ENCODE data around the gene MSH2. TPM values are rescaled to one million over a fixed set of nuclear protein-coding genes. Genes with fewer than 3 reads are reported as not detected.
"Not testable (repeated sequence)": the region's sequence is repeated elsewhere in the genome, so short reads cannot be mapped to it uniquely, and the experiment has no call there.

MSH2 gene
- total RNA-seq: 13.2 TPM

DNA sequence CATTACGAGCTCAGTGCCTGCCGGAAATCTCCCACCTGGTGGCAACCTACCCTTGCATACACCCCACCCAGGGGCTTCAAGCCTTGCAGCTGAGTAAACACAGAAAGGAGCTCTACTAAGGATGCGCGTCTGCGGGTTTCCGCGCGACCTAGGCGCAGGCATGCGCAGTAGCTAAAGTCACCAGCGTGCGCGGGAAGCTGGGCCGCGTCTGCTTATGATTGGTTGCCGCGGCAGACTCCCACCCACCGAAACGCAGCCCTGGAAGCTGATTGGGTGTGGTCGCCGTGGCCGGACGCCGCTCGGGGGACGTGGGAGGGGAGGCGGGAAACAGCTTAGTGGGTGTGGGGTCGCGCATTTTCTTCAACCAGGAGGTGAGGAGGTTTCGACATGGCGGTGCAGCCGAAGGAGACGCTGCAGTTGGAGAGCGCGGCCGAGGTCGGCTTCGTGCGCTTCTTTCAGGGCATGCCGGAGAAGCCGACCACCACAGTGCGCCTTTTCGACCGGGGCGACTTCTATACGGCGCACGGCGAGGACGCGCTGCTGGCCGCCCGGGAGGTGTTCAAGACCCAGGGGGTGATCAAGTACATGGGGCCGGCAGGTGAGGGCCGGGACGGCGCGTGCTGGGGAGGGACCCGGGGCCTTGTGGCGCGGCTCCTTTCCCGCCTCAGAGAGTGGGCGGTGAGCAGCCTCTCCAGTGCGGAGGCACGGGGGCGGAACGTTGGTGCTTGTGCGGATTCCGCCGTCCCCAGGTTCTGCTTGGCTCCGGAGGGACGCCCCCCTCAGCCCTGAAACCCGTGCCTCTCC is at the start of gene MSH2:
Gene MSH2 (plus strand): TSS at position 352 of the 804 bp plus-strand sequence. CDS start 36 bp downstream, at position 388.
- DNase-seq (ENCODE audit: low spot score): peak; percentile 91

DNA sequence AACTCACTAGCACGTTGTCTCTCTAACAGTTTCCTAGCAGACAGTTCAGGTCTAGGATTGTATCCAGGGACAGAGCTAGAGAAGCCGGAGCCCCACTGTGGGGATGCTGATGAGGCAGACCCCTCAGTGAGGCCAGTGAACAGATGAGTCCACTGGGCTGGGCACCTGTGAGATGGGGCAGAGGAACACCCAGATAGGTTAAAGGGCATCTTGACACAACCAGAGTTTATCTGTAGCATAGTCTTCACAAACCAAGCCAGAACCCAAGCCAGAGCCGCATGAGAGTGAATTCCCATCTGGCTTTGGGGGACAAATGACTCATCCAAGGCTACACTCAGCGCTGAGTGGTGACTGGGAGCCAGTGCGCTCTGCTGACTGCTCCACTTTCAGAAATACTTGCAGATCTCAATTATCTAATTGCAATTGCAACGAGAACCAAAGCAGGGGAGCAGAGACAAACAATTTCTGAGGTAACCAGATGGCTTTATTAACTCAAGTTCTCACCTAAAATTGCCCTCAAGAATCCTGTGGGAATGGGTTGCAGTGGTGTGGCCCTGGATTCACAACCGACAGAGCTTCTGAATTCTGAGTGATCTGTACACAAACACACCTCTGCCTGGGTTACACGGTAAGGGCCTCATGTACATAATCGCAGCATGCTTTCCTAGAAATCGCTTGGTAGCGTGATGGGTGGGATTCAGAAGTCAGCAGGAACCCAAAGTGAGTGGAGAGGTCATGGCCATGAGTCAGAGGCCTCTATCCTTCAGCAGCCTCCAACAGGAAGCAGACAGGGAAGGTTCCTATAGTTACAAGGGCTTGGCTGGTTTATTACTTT is 48.7 kb upstream of the MSH2 start:
- no peak for DNase-seq (ENCODE audit: low spot score)

DNA sequence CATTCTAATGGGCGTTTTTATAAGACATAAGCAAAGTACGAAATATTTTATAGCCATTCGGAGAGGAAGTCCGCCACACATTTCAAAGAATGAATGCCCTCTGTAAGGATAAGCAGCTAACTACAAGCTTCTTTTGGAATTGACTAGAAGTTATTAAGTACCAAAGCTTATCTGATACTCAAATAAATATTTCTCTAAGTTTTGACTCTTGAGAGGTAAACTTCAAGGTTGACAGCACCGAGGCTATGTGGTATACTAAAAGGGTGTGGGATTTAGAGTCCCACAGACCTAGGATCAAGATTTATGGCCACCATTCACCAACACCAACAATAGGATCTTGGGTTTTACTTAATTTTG is 48.1 kb upstream of the MSH2 start:
- no peak for DNase-seq (ENCODE audit: low spot score)

DNA sequence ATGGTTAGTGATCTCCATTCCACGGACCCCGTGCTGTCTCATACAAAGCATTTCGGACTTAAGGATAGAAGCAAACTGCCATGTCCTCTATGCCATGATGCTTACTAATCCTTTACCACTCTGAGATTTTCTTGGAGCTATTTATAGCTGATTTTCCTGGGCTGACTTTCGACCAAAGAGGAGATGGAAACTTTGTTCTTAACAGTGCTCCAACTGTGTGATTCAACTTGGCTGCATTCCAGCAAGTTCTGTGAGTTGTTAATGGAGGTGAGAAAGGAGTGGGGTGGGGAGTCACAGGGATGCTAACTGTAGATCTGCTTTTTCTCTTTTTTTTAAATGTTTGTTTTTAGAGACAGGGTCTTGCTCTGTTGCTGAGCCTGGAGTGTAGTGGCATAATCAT is 45.5 kb upstream of the MSH2 start:
- DNase-seq (ENCODE audit: low spot score): peak; percentile 37

DNA sequence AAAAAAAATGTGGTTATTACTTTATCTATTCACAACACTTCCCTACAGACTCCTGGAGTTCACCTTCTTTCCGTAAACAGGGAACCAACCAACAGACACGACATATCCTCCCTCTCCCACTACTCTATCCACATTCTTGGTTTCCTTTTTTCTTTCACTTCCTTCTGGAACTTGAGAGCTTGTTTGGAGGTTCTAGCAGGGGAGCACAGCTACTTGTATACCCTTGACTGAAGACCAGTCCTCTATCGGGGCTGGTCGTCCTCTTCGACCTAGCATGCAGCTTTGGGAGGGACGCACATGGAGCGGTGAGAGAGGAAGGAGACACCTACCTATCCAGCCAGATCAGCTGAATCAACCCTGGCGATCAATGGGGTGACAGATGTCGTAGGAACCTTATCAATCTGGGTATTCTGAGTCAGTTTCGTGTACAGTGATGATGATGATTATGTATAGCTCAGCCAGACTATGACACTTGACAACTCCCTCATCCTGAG is 43.5 kb upstream of the MSH2 start:
- no peak for DNase-seq (ENCODE audit: low spot score)

DNA sequence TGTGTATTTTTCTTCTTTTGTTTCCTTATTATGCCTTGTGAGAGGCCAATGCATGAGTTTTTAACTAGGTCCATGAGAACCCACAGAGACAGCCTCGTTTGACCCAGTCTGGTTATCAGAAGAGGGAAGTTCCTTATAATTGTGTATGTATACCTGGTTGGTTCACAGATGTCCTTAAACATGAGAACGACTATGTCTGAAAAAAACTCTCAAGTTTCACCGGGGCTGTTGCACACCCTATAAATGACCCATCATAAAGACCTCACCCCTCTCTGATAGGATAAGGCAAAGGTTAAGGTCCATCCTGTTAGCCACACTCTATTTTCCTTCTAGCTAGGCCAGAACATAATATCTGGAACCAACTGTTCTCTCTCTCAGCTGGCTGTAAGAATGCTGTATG is 42.7 kb upstream of the MSH2 start:
- no peak for DNase-seq (ENCODE audit: low spot score)

DNA sequence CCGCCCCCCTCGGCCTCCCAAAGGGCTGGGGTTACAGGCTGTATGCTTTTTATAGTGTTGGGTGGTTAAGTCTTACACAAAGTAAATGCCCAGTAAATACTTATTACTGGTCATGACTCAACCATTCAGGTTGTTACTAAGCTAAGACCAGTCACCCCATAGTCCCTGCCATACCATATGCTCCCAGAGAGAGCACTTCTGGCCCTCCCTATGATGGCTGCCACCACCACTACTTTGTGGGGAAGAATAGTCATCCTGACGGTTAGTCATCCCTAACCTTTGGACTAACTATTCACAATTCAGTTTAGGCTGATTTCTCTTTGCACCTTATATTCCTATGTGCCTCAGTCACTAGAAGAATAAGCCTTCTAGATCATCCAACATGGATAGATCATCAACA is 42.0 kb upstream of the MSH2 start:
- no peak for DNase-seq (ENCODE audit: low spot score)

DNA sequence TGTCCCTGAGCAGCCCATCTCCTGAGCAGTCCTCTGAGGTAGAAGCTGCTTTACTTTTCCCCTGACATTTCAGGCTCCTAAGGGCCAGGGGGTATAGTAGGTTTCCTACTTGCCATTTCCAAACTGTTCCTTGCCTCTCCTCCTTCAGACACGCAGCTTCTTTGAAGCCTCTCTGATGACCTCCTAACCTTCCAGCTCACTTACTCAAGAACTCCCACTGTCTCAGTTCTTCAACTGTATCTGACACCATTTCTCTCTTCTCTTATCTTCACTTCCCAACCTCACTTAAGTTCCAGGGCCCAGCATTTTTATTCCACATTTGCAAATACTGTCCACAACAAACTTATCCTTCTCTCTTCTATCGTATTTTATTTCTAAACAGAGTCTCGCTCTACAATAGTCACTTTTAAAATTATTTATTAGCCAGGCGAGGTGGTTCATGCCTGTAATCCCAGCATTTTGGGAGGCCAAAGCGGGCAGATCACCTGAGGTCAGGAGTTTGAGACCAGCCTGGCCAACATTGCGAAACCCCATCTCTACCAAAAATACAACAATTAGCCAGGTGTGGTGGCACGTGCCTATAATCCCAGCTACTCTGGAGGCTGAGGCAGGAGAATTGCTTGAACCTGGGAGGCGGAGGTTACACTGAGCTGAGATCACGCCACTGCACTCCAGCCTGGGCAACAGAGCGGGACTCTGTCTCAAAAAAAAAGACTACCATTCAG is 41.3 kb upstream of the MSH2 start:
- not testable (repeated sequence) for DNase-seq (ENCODE audit: low spot score)

DNA sequence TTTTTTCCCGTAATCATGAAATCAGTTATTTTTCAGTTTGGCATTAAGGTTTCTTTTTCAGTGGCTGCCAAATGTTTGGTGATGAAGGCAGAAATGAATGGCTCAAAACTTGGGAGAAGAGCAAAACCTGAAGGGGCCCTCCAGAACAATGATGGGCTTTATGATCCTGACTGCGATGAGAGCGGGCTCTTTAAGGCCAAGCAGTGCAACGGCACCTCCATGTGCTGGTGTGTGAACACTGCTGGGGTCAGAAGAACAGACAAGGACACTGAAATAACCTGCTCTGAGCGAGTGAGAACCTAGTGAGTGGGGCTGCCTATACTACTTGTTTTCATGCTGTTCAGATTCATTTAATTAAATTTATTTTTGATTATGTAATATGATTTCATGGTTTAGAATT is 29.2 kb upstream of the MSH2 start:
- peak; percentile 25 for DNase-seq (ENCODE audit: low spot score)

DNA sequence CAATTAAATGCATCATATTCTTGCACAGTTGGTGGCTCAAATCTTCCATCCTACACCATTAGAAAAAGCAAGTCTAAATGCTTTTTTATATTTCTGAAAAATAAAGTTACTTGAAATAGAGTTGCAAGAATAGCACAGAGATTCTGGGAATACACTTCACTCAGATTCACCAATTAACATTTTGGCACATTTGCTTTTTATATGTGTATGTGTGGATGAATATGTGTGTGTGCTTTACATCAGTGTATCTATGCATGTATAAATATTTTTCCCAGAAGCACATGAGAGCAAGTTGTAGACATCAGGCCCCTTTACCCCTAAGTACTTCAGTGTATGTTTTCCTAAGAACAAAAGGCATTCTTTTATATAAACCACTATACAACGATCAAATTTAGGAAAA is 27.6 kb upstream of the MSH2 start:
- no peak for DNase-seq (ENCODE audit: low spot score)

DNA sequence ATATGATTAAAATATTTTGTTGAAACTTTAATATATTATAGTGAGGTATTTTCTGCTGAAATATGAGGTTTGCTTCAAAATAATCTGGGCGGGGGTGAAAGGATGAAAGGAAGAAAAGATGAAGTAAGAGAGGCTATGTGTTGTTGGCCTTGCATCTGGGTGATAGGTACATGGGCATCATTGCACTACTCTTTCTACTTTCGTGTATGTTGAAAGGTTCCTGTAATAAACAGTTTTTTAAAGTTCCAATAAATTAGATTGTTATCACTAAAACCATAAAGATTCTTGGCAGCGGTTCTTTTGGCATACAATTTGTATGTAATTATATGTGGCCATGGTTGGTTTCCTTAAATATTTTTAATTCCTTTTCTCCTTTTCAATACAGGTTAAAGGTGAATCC is 23.6 kb upstream of the MSH2 start:
- no peak for DNase-seq (ENCODE audit: low spot score)

DNA sequence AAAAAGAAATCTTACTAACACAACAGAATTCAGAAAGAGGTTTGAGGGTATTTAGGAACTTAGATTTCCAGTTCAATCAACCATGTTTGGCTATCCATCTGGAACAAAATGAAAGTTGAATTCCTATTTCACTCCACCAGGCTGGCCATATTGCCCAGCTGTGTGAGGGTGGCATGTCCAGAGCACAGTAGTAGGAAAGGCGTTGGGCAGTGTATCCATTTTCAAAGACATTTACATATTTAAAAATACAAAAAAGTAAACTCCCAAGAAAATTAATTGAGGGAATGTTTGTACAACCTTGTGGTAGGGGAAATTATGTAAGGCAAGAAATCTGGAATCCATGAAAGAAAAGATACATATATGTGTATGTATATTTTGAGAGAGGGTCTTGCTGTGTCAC is 21.5 kb upstream of the MSH2 start:
- DNase-seq (ENCODE audit: low spot score): no peak

DNA sequence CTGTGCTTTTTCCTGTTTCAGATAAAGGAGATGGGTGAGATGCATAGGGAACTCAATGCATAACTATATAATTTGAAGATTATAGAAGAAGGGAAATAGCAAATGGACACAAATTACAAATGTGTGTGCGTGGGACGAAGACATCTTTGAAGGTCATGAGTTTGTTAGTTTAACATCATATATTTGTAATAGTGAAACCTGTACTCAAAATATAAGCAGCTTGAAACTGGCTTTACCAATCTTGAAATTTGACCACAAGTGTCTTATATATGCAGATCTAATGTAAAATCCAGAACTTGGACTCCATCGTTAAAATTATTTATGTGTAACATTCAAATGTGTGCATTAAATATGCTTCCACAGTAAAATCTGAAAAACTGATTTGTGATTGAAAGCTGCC is 16.4 kb upstream of the MSH2 start:
- no peak for DNase-seq (ENCODE audit: low spot score)

DNA sequence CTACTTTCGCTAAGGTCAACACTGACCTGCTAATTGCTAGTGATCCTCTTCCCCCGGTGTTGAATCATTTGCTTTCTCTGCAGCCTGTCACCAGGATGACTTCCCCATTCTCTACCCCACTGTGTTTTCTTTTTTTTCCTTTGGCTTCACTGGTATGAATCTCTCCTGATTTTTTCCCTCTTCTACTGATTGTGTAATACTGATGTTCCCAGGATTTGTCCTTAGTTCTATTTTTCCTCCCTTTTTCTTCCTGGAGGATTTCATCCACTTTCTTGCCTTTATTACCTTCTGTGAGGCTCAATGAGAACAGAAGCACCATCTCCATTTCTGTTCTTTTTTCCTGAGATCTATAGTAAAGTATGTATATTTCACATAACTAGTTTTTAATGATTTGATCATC is 14.1 kb upstream of the MSH2 start:
- DNase-seq (ENCODE audit: low spot score): no peak

DNA sequence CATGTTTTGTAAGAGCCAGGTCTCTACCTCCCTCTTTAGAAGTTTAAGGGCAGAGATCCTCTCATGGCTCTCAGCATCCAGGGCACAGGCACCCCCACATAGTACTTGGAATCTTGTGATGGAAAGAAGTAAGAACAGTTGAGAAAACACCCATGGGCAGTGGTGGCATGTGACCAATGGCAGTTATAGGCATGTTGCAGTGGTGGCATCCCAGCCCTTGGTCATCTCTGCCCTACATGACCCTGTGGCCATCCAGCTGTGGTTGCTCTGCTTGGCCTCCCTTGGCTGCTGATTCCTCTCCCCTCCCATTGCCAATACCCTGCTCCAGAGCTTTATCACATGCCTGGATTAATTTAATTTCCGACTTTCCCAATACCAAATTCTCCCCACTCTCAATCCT is 13.3 kb upstream of the MSH2 start:
- no peak for DNase-seq (ENCODE audit: low spot score)

DNA sequence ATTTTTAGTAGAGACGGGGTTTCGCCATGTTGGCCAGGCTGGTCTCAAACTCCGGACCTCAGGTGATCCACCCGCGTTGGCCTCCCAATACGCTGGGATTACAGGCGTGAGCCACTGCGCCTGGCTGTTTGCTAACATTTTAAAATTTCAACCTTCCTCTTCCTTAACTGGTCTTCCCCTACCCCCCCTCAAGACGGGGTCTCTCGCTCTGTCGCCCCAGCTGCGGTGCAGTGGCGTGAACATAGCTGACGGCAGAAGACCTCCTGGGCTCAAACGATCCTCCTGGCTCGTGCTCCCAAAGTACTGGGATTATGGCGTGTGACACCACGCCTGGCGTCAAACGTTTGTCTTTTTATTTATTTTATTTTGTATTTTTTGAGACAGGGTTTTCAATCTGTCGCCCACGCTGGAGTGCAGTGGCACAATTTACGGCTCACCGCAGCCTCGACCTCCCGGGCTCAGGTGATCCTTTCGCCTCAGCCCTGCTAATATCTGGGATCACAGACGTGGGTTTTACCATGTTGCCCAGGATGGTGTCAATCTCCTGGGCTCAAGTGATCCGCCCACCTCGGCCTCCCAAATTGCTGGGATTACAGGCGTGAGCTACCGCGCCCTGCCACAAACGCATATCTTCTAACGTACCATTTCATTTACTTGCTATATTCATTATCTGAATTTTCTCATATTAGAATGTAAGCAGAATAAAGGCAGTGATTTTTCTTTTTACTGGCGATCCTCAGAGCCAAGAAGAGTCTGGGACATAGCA is 984 bp upstream of the MSH2 start:
- DNase-seq (ENCODE audit: low spot score): no peak

DNA sequence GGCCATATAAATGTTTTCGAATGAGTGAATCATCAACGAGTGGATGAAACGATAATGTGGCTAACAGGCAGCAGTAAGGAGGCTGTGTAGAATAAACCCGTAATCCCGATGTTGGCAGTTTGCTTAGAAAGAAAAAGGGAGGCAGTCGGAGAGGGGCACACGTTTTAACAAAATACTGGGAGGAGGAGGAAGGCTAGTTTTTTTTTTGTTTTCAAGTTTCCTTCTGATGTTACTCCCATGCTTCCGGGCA is 476 bp upstream of the MSH2 start:
- no peak for DNase-seq (ENCODE audit: low spot score)

DNA sequence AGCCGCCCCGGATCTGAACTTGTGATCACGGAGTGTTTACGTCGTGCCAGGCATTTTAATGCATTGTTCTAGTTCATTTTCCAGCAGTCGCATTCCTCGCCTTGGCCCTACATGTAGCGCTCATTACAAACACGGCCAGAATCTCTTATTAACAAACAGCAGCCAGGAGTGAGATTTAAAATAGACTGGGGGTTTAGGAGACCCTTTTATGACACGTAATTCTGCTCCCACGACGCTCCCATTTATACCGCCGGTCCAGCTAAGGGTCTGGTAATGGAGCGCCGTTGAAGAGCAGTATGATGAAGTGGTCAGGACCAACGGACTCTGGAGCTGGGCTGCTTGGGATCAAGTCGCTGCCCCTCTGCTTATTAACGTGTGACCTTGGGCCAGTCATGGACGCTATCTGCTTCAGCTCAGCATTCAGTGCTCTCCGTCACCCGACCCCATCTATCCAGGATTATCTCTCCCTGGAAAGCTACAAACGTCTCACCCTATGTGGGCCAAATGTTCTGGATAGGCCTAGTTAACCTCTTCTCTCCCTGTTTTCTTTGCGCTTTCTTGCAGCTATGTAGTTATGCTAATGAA is 745 bp downstream of the MSH2 start:
- DNase-seq (ENCODE audit: low spot score): no peak

DNA sequence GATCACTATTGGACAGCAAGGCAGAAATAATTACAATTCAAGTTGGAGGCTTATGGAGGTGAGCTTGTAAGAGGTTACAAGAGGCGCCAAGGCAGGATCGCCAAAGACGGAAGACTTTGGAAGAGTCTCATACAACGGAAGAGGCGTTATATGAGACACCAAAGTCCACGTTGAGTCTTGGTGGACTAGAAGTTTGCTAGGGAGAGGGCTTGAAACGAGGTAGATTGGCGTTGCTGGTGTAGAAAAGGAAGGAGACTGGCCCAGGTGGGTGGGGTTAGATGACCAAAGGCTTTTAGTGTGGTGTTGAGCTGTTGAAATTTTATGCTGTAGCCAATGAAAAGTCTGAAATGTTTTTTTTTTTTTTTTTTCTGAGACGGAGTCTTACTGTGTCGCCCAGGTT is 1.4 kb downstream of the MSH2 start:
- DNase-seq (ENCODE audit: low spot score): no peak

DNA sequence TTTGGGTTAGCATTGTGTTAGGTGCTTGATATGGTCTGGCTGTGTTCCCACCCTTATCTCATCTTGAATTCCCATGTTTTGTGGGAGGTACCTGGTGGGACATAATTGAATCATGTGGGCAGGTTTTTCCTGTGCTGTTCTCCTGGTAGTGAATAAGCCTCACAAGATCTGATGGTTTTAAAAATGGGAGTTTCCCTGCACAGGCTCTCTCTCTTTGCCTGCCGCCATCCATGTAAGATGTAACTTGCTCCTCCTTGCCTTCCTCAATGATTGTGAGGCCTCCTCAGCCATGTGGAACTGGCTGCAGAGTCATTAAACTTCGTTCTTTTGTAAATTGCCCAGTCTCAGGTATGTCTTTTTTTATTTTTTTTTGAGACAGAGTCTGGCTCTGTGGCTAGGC is 2.8 kb downstream of the MSH2 start:
- DNase-seq (ENCODE audit: low spot score): no peak

DNA sequence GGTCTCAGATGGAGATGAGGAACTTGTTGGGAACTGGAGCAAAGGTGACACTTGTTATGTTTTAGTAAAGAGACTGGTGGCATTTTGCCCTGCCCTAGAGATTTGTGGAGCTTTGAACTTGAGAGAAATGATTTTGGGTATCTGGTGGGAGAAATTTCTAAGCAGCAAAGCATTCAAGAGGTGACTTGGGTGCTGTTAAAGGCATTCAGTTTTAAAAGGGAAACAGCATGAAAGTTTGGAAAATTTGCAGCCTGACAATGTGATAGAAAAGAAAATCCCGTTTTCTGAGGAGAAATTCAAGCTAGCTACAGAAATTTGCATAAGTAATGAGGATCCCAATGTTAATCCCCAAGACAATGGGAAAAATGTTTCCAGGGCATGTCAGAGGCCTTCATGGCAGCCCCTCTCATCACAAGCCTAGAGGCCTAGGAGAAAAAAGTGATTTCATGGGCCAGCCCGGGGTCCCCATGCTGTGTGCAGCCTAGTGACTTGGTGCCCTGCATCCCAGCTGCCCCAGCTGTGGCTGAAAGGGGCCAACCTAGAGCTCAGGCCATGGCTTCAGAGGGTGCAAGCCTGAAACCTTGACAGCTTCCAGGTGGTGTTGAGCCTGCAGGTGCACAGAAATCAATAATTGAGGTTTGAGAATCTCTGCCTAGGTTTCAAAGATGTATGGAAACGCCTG is 3.8 kb downstream of the MSH2 start:
- DNase-seq (ENCODE audit: low spot score): not testable (repeated sequence)
